A673 (cell line): ENCODE data around the gene NCKAP5.

Experiments
- CTCF ChIP-seq: fragments of 300-800, 200-600 bp; sonication (generic); conservative IDR thresholded peaks from 2 replicates; pipeline ENCODE4 v1.5.1; 2017; ENCODE audit warnings: low read depth, mild to moderate bottlenecking, antibody characterized with exemption, low read length, moderate library complexity, mixed read lengths
- EZH2 ChIP-seq: fragments of 200-600 bp; sonication (generic); IDR thresholded peaks from 2 replicates; pipeline ENCODE4 v1.6.1; 2017; ENCODE audit warnings: borderline replicate concordance, low read depth, mild to moderate bottlenecking, mixed read lengths, antibody characterized with exemption, low read length; ENCODE audit not compliant: poor library complexity, severe bottlenecking

- no peak for TF ChIP-seq CTCF
- TF ChIP-seq EZH2, result no peak
Measured at GRCh38 chr2:132941296-132942020, 626.8 kb downstream of the NCKAP5 start.
